H1 (cell line): ENCODE data around the gene GPR45. TPM values are rescaled to one million over a fixed set of nuclear protein-coding genes. Genes with fewer than 3 reads are reported as not detected.

Experiments used
- CTCF ChIA-PET: fragments of 300-600 bp; sonication (Branson Sonifier 250); formaldehyde crosslinking; loops from one replicate; lab custom pipeline; 2021; ENCODE audit not compliant: partially characterized antibody; lab: Charles Lee
- POLR2A ChIA-PET: fragments of 300-600 bp; sonication (Branson Sonifier 250); formaldehyde crosslinking; loops from one replicate; lab custom pipeline; 2021; ENCODE audit warnings: inconsistent platforms; ENCODE audit not compliant: partially characterized antibody; lab: Charles Lee
- DNase-seq, 2 experiments: peaks; one replicate each; pipeline versions ENCODE4 v3.0.0 to v3.0.0-alpha.2; 2010 to 2022; ENCODE audit warnings: low spot score in 2 of 2, low read depth in 1 of 2, mixed read lengths in 1 of 2
- FAIRE-seq: peaks from 2 replicates; lab custom pipeline; 2011; peaks lifted over from hg19 to GRCh38; lab: Jason Lieb, UNC
- H2AFZ ChIP-seq: 2 replicates; pipeline ENCODE4 v1.8.1; 2012; ENCODE audit warnings: low read length, inconsistent platforms
- H2AK5ac ChIP-seq: 2 replicates; pipeline ENCODE4 v1.6.1; 2013; ENCODE audit warnings: low read depth, low read length
- H2BK120ac ChIP-seq: replicated peaks from 2 replicates; pipeline ENCODE3; 2013; ENCODE audit warnings: low read depth, low read length, inconsistent platforms
- H2BK12ac ChIP-seq: 2 replicates; pipeline ENCODE4 v1.6.1; 2013; ENCODE audit warnings: low read depth, low read length
- H2BK15ac ChIP-seq: 2 replicates; pipeline ENCODE4 v1.6.1; 2013; ENCODE audit warnings: low read length
- H2BK20ac ChIP-seq: 2 replicates; pipeline ENCODE4 v1.6.1; 2013; ENCODE audit warnings: low read length
- H2BK5ac ChIP-seq: 2 replicates; pipeline ENCODE4 v1.6.1; 2013; ENCODE audit warnings: low read depth, low read length
- H3K14ac ChIP-seq: 2 replicates; pipeline ENCODE4 v1.6.1; 2013; ENCODE audit warnings: inconsistent platforms; ENCODE audit not compliant: insufficient read length
- H3K18ac ChIP-seq: 2 replicates; pipeline ENCODE4 v1.6.1; 2013; ENCODE audit warnings: low read length; ENCODE audit errors: extremely low read depth
- H3K23ac ChIP-seq: 2 replicates; pipeline ENCODE4 v1.6.1; 2013; ENCODE audit warnings: inconsistent platforms; ENCODE audit not compliant: insufficient read length
- H3K23me2 ChIP-seq: 2 replicates; pipeline ENCODE4 v1.6.1; 2013; ENCODE audit warnings: low read depth, low read length
- H3K27ac ChIP-seq: 2 replicates; pipeline ENCODE4 v1.6.1; 2011; ENCODE audit warnings: low read depth, low read length, inconsistent platforms
- H3K27me3 ChIP-seq, 4 experiments: replicated peaks in 1 of 4; 1 replicate in 1 of 4; 2 replicates in 3 of 4; pipeline versions ENCODE4 v1.6.1 to v1.8.1; 2011 to 2013; ENCODE audit warnings: low read length in 3 of 4, mild to moderate bottlenecking in 3 of 4, inconsistent platforms in 2 of 4, mixed read lengths in 2 of 4, moderate library complexity in 1 of 4; ENCODE audit not compliant: control insufficient read depth in 3 of 4, insufficient read depth in 3 of 4; ENCODE audit errors: extremely low read depth in 1 of 4
- H3K36me3 ChIP-seq, 4 experiments: 2 replicates each; pipeline versions ENCODE4 v1.6.1 to v1.8.1; 2011 to 2013; ENCODE audit warnings: mild to moderate bottlenecking in 4 of 4, low read length in 3 of 4, moderate library complexity in 2 of 4, control low read depth in 1 of 4, inconsistent platforms in 1 of 4; ENCODE audit not compliant: insufficient read depth in 4 of 4, control insufficient read depth in 2 of 4
- H3K4ac ChIP-seq: replicated peaks from 2 replicates; pipeline ENCODE3; 2013; ENCODE audit warnings: low read length, low read depth, mixed read lengths, inconsistent platforms; ENCODE audit not compliant: insufficient read length
- H3K4me1 ChIP-seq, 4 experiments: replicated peaks in 1 of 4; 1 replicate in 1 of 4; 2 replicates in 3 of 4; pipeline versions ENCODE4 v1.6.1 to v1.8.1; 2011 to 2013; ENCODE audit warnings: low read length in 3 of 4, inconsistent platforms in 2 of 4, mixed read lengths in 1 of 4; ENCODE audit not compliant: insufficient read depth in 4 of 4, control insufficient read depth in 3 of 4
- H3K4me2 ChIP-seq, 2 experiments: 2 replicates each; pipeline versions ENCODE4 v1.6.1 to v1.8.1; 2011 to 2013; ENCODE audit warnings: low read depth in 2 of 2, low read length in 2 of 2, control low read depth in 1 of 2, inconsistent platforms in 1 of 2, mild to moderate bottlenecking in 1 of 2; ENCODE audit not compliant: insufficient read depth in 1 of 2
- H3K4me3 ChIP-seq, 4 experiments: fragments of 200-600, 300-600 bp in 1 of 4; sonication (generic), shearing (Covaris generic), sonication (Bioruptor Twin) in 1 of 4; 2 replicates each; pipeline versions ENCODE4 v1.5.1 to v1.8.1; 2011 to 2016; ENCODE audit warnings: low read length in 4 of 4, low read depth in 3 of 4, control low read depth in 2 of 4, inconsistent platforms in 2 of 4, mild to moderate bottlenecking in 2 of 4, mixed read lengths in 1 of 4, moderate library complexity in 1 of 4; ENCODE audit not compliant: insufficient read depth in 2 of 4; ENCODE audit errors: extremely low read depth in 1 of 4
- H3K56ac ChIP-seq: replicated peaks from 2 replicates; pipeline ENCODE3; 2013; ENCODE audit warnings: low read depth, mild to moderate bottlenecking, mixed read lengths, low read length, inconsistent platforms; ENCODE audit not compliant: insufficient read length
- H3K79me1 ChIP-seq: 2 replicates; pipeline ENCODE4 v1.6.1; 2013; ENCODE audit warnings: low read depth, low read length, control low read depth
- H3K79me2 ChIP-seq, 2 experiments: 2 replicates each; pipeline versions ENCODE4 v1.6.1 to v1.8.1; 2012 to 2013; ENCODE audit warnings: low read length in 2 of 2, mild to moderate bottlenecking in 2 of 2, inconsistent platforms in 1 of 2; ENCODE audit not compliant: insufficient read depth in 2 of 2, control insufficient read depth in 1 of 2
- H3K9ac ChIP-seq, 4 experiments: replicated peaks in 1 of 4; 1 replicate in 1 of 4; 2 replicates in 3 of 4; pipeline versions ENCODE4 v1.6.1 to v1.8.1; 2011 to 2013; ENCODE audit warnings: low read depth in 3 of 4, low read length in 3 of 4, control low read depth in 2 of 4, mild to moderate bottlenecking in 2 of 4, moderate library complexity in 2 of 4, inconsistent platforms in 1 of 4; ENCODE audit errors: extremely low read depth in 1 of 4
- H3K9me3 ChIP-seq, 2 experiments: 2 replicates each; pipeline versions ENCODE4 v1.6.1 to v1.8.1; 2012 to 2013; ENCODE audit warnings: mild to moderate bottlenecking in 2 of 2, moderate library complexity in 2 of 2, control low read depth in 1 of 2, inconsistent platforms in 1 of 2, low read depth in 1 of 2, low read length in 1 of 2, mixed read lengths in 1 of 2; ENCODE audit not compliant: insufficient read depth in 2 of 2
- H4K20me1 ChIP-seq, 2 experiments: replicated peaks in 1 of 2; 2 replicates each; pipeline versions ENCODE3 to v1.8.1; 2011 to 2013; ENCODE audit warnings: inconsistent platforms in 2 of 2, low read length in 2 of 2, mild to moderate bottlenecking in 1 of 2; ENCODE audit not compliant: insufficient read depth in 2 of 2, control insufficient read depth in 1 of 2
- H4K5ac ChIP-seq: 2 replicates; pipeline ENCODE4 v1.6.1; 2013; ENCODE audit warnings: low read length, low read depth, mixed read lengths, inconsistent platforms; ENCODE audit not compliant: insufficient read length
- H4K8ac ChIP-seq: 2 replicates; pipeline ENCODE4 v1.8.0; 2013; ENCODE audit warnings: mild to moderate bottlenecking, moderate library complexity, low read length, inconsistent platforms; ENCODE audit not compliant: insufficient read depth; ENCODE audit errors: extremely low read depth
- H4K91ac ChIP-seq: replicated peaks from 2 replicates; pipeline ENCODE3; 2013; ENCODE audit warnings: low read length, mixed read lengths, inconsistent platforms; ENCODE audit not compliant: insufficient read length
- ASH2L ChIP-seq: fragments of 200-600, 300-600 bp; sonication (generic); IDR thresholded peaks from one replicate; pipeline ENCODE4 v1.7.1; 2017; ENCODE audit warnings: low read length
- CEBPB ChIP-seq: IDR thresholded peaks from 2 replicates; pipeline ENCODE4 v1.6.1; 2012; ENCODE audit warnings: low read depth, low read length
- CREB1 ChIP-seq: IDR thresholded peaks from 2 replicates; pipeline ENCODE4 v1.6.1; 2012; ENCODE audit warnings: inconsistent platforms
- HDAC2 ChIP-seq, 2 experiments: fragments of 300-600 bp in 1 of 2; sonication (generic) in 1 of 2; IDR thresholded peaks; 2 replicates each; pipeline ENCODE4 v1.6.1; 2011 to 2012; ENCODE audit warnings: low read depth in 2 of 2, low read length in 2 of 2, mild to moderate bottlenecking in 2 of 2, moderate library complexity in 2 of 2, borderline replicate concordance in 1 of 2, inconsistent platforms in 1 of 2
- HDAC6 ChIP-seq: IDR thresholded peaks from one replicate; pipeline ENCODE4 v1.7.1; 2012; ENCODE audit warnings: low read depth, mild to moderate bottlenecking, inconsistent platforms, low read length, moderate library complexity
- KDM1A ChIP-seq: fragments of 200-600, 300-600 bp; sonication (generic); IDR thresholded peaks from 2 replicates; pipeline ENCODE4 v1.7.1; 2016; ENCODE audit warnings: mild to moderate bottlenecking, low read length, borderline replicate concordance
- KDM4A ChIP-seq: IDR thresholded peaks from one replicate; pipeline ENCODE4 v1.7.1; 2012; ENCODE audit warnings: low read depth, mild to moderate bottlenecking, moderate library complexity, low read length, inconsistent platforms; ENCODE audit not compliant: severe bottlenecking
- KDM5A ChIP-seq: fragments of 200-600 bp; IDR thresholded peaks from 2 replicates; pipeline ENCODE4 v1.7.1; 2012; ENCODE audit warnings: mild to moderate bottlenecking, low read length, inconsistent platforms, mixed read lengths
- RBBP5 ChIP-seq: IDR thresholded peaks from 2 replicates; pipeline ENCODE4 v1.7.1; 2012; ENCODE audit warnings: low read depth, mild to moderate bottlenecking, inconsistent platforms, low read length, moderate library complexity, borderline replicate concordance
- RXRA ChIP-seq: IDR thresholded peaks from 2 replicates; pipeline ENCODE4 v1.6.1; 2011; ENCODE audit warnings: low read depth, mild to moderate bottlenecking, low read length, moderate library complexity; ENCODE audit not compliant: insufficient read depth
- SIN3A ChIP-seq, 2 experiments: IDR thresholded peaks in 1 of 2; conservative IDR thresholded peaks in 1 of 2; 2 replicates each; pipeline ENCODE4 v1.6.1; 2011 to 2012; ENCODE audit warnings: low read length in 2 of 2, improper control_type of control experiment in 1 of 2, low read depth in 1 of 2, mild to moderate bottlenecking in 1 of 2
- SP4 ChIP-seq: IDR thresholded peaks from 2 replicates; pipeline ENCODE4 v1.6.1; 2012; ENCODE audit warnings: low read length, inconsistent platforms
- SRF ChIP-seq: IDR thresholded peaks from 2 replicates; pipeline ENCODE4 v1.6.1; 2011; ENCODE audit warnings: mild to moderate bottlenecking, low read depth, low read length, moderate library complexity
- TAF1 ChIP-seq: IDR thresholded peaks from 2 replicates; pipeline ENCODE4 v1.6.1; 2011; ENCODE audit warnings: mild to moderate bottlenecking, low read depth, low read length
- TCF12 ChIP-seq: IDR thresholded peaks from 2 replicates; pipeline ENCODE4 v1.6.1; 2011; ENCODE audit warnings: low read depth, mild to moderate bottlenecking, low read length
- TEAD4 ChIP-seq: IDR thresholded peaks from 2 replicates; pipeline ENCODE4 v1.6.1; 2012; ENCODE audit warnings: low read depth, low read length, inconsistent platforms, mixed read lengths
- WGBS, 2 experiments: shearing (Covaris generic) in 1 of 2; methylation state at CpG; one replicate each; pipeline versions ENCODE4 v1.1.6 to v1.1.7; 2013 to 2015; ENCODE audit warnings: low lambda C conversion rate in 2 of 2, mixed read lengths in 2 of 2, inconsistent platforms in 1 of 2, low coverage in 1 of 2, missing lambda C conversion rate in 1 of 2; ENCODE audit not compliant: insufficient replicate concordance in 2 of 2, insufficient coverage in 1 of 2, insufficient read length in 1 of 2; ENCODE audit errors: extremely low coverage in 1 of 2, missing lambda C conversion rate in 1 of 2; 5-methylcytosine and 5-hydroxymethylcytosine counted together
- polyA plus RNA-seq, 7 experiments: library from polyadenylated mRNA; depleted of rRNA in 3 of 7; stranded (reverse) in 5 of 7; unstranded in 2 of 7; fragments of >200 nt in 5 of 7; fragments of 200-250 nt in 2 of 7; gene quantifications; 1 replicate in 5 of 7; 2 replicates in 1 of 7; 4 replicates in 1 of 7; pipeline versions ENCODE4 v1.2.1 to v1.2.3, GENCODE V29; 2011 to 2013; ENCODE audit warnings: missing spikeins in 2 of 7, mixed read lengths in 2 of 7
- total RNA-seq: library from RNA; stranded (reverse); fragmentation: NEBNext Ultra II Directional; extraction: Animal tissue kit (Norgen Biotek cat#: 25700); gene quantifications from 2 replicates; pipeline ENCODE4 v1.2.1, GENCODE V29; 2021

The GPR45 gene
- total and polyA plus RNA-seq, 2 of the 8 experiments (the other 6 are each of a cell fraction or from before 2014, with no cell fraction given): 0.21 TPM; not detected in 1

DNA sequence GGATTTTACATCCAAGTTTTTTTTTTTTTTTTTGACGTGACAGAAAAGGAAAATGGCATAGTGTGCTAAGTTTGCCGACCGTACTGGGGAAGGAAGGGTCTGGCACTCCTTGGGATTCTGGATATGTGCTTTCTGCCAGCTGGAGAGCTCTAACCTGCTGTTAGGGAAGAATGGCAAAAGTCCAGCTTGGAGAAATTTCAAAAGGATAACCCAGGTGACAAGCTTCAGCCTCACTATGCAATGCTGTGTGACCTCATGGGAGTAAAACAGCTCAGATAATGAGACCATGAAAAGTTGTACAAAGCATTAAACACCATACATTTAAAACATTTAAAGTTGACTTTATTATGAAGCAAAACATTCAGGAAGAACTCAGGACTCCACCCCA, 10.3 kb upstream of the GPR45 start:
- Histone ChIP-seq H2BK15ac (no peak overlapping the region), H3K4ac (no peak overlapping the region), H3K23me2 (no peaks in the 10 kb centered on the region), H2AFZ (no peak overlapping the region), H3K4me2 (no peak overlapping the region), H3K36me3 (no peaks in the 10 kb centered on the region), H4K5ac (no peak overlapping the region), H3K9ac (no peak overlapping the region), H3K79me1 (no peaks in the 10 kb centered on the region), H3K4me1 (no peaks in the 10 kb centered on the region), H2AK5ac (no peak overlapping the region), H3K9me3 (no peaks in the 10 kb centered on the region), H3K27ac (no peak overlapping the region), H4K20me1 (no peaks in the 10 kb centered on the region), H3K23ac (no peak overlapping the region), H4K8ac (no peak overlapping the region), H3K14ac (no peak overlapping the region), H3K18ac (no peak overlapping the region), H3K79me2 (no peaks in the 10 kb centered on the region), H3K27me3 (no peaks in the 10 kb centered on the region), H2BK12ac (no peak overlapping the region), H4K91ac (no peak overlapping the region), H2BK20ac (no peak overlapping the region), H3K4me3 (no peak overlapping the region), H3K56ac (no peak overlapping the region), H2BK120ac (no peak overlapping the region), H2BK5ac (no peak overlapping the region)
- DNase-seq (no peak), FAIRE-seq (no peak)
- ChIA-PET POLR2A (interaction anchor here (0.9 kb wide), 1 partner anchor 42 kb away, joined by 4 read pairs; no protein-coding TSS in a partner anchor), CTCF (interaction anchor here (0.6 to 16.9 kb wide), 7 partner anchors 27 to 127 kb away, joined by 3 to 541 read pairs (median 4); no protein-coding TSS in a partner anchor)
- 96% methylated on average over 3 of the region's 3 CpGs; no CpG with 5 or more reads in 1 of the 2 experiments for WGBS, 2 experiments
- TF ChIP-seq TAF1 (no peak), SP4 (no peak), RXRA (no peak), KDM5A (no peak), TCF12 (no peak), CEBPB (no peak), HDAC2 (IDR thresholded peaks at IDR 0.05; ENCODE audit: borderline replicate concordance in 1 of 2, low read depth in 2 of 2, low read length in 2 of 2) (no peak), CREB1 (no peak), SIN3A (conservative IDR thresholded peaks at IDR 0.05 in 1 of 2, IDR thresholded peaks at IDR 0.05 in 1 of 2; ENCODE audit: low read depth in 1 of 2, low read length in 2 of 2) (no peak), SRF (no peak), KDM4A (no peak), ASH2L (no peak), HDAC6 (no peak), KDM1A (no peak), TEAD4 (no peak), RBBP5 (no peak)
